NCI-H1694 (cell line): Measurements from ENCODE around the gene PPP2R2D.
"Not testable (repeated sequence)": the region's sequence is repeated elsewhere in the genome, so short reads cannot be mapped to it uniquely, and the experiment has no call there.

ENCODE experiments used
- DNase-seq: peaks from one replicate; lab custom pipeline; 2025; lab: John Stamatoyannopoulos, UW

Gene PPP2R2D

DNA sequence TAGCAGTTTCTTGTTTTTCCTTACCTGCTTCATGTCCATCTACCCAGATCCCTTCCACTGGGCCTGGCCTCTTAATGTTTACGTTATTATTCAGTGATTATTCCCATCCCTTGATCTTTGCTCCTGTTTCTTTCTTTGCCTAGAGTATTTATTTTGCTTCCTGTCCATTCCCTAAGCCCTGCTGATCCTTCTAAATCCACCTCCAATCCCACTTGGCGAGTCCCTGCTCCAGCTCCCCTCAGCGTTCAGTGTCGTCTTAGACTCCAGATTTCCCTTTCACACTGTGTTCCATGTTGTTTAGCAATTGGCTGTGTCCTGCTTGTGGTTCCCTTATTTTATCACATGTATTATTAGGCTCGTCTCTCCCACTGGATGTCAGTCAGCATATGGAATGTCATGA lies 7.3 kb downstream of the PPP2R2D start:
- DNase-seq = no peak

- DNase-seq = no peak
These were observed 8.4 kb downstream of the PPP2R2D start for GRCh38 chr10:131909014-131909808.

GRCh38 chr10:131909929-131910328 lies 9.1 kb downstream of the PPP2R2D start:
- no peak for DNase-seq

- no peak for DNase-seq
These were observed 10.0 kb downstream of the PPP2R2D start for GRCh38 chr10:131910663-131911314.

- no peak for DNase-seq
These were observed 10.6 kb downstream of the PPP2R2D start for GRCh38 chr10:131911451-131911850.

- DNase-seq = no peak
These were observed 11.8 kb downstream of the PPP2R2D start for GRCh38 chr10:131912620-131913019.

- DNase-seq = no peak
These were observed 14.7 kb downstream of the PPP2R2D start for GRCh38 chr10:131915484-131915883.

DNA sequence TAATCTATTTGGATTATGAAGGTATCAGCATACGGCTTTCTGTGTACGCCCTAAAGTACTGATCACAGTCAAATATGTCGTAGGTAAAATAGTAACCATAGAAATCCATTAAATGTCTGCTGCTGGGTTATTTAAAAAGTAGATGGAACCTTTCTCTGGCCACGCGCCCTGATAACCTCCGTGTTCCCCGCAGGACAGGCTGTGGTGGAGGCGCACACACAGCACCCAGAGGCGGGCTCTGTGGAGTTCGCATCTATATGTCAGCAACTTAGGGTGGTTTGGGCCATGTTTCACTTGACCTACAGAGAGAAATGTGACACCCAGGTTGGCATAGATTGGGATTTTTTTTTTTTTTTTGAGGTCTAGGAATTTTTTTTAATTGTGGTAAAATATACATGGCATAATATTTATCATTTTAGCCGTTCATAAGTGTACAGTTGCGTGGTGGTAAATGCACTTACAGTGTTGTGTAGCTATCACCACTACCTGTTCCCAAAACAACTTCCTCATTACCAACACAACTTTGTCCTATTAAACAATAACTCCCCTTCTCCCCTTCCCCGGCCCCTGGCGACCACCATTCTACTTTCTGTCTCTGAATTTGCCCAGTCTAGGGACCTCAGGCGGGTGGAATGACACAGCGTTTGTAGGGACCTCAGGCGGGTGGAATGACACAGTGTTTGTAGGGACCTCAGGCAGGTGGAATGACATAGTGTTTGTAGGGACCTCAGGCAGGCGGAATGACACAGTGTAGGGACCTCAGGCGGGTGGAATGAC lies 15.4 kb downstream of the PPP2R2D start:
- DNase-seq = no peak

DNA sequence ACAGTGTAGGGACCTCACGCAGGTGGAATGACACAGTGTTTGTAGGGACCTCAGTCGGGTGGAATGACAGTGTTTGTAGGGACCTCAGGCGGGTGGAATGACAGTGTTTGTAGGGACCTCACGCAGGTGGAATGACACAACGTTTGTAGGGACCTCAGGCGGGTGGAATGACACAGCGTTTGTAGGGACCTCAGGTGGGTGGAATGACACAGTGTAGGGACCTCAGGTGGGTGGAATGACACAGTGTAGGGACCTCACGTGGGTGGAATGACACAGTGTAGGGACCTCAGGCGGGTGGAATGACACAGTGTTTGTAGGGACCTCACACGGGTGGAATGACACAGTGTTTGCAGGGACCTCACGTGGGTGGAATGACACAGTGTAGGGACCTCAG lies 16.0 kb downstream of the PPP2R2D start:
- not testable (repeated sequence) for DNase-seq

GRCh38 chr10:131917496-131917895 lies 16.7 kb downstream of the PPP2R2D start:
- DNase-seq = not testable (repeated sequence)

- DNase-seq = not testable (repeated sequence)
These were observed 18.7 kb downstream of the PPP2R2D start for GRCh38 chr10:131919461-131919860.

GRCh38 chr10:131920151-131920550 lies 19.3 kb downstream of the PPP2R2D start:
- no peak for DNase-seq

DNA sequence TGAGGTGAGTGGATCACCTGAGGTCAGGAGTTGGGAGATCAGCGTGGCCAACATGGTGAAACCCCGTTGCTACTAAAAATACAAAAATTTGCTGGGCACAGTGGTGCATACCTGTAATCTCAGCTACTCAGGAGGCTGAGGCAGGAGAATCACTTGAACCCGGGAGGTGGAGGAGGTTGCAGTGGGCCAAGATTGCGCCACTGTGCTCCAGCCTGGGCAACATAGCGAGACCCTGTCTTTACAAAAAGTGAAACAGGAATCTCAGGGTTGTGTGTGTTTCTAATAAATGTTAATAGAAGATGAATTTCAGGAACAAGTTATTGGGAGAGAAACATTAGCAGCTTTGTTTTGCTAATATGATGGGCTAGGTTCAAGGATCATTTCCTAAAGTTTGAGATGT lies 19.9 kb downstream of the PPP2R2D start:
- DNase-seq = no peak

GRCh38 chr10:131921184-131921583 lies 20.4 kb downstream of the PPP2R2D start:
- no peak for DNase-seq

GRCh38 chr10:131923038-131923756 lies 22.4 kb downstream of the PPP2R2D start:
- no peak for DNase-seq

DNA sequence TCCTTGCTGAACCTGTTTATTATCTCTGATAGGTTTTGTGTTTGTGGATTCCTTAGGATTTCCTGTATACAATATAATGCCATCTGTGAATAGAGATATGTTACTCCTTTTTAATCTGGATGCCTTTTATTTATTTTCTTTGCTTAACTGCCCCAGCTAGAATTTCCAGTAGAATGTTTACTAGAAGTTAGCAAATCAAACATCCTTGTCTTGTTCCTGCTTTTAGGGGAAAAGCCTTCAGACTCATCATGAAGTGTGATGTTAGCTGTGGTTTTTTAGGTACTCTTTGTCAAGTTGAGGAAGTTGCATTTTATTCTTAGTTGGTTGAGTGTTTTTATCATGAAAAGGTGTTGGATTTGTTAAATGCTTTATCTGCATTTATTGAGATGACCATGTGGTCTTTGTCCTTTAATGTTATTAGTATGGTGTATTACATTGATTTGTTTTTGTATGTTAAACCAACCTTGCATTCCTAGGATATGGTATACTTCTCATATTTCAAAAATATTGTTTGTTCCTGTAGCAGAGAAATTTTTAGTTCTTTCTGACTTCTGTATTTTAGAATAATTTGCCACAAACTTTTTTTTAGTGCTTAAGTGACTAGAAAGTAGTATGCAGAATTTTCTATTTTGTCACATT lies 24.3 kb downstream of the PPP2R2D start:
- DNase-seq = no peak

DNA sequence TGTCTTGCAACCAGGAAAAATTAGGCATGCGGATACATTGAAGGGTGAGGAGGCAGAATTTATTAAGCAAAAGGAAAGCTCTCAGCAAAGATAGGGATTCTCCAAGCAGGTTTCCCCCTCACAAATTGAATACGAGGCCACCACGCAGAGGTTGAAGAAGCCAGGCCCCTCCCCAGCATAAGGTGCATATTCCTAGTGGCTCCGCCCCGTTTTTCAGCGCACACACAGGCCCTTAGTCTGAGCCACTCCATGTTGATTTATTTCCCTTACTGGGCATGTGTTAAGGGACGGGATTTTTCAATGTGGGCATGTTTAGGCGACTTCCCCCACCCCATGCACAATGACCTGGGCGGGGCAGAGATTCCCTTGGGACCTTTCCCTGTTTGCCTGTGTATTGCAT lies 24.9 kb downstream of the PPP2R2D start:
- no peak for DNase-seq

GRCh38 chr10:131926253-131926652 lies 25.4 kb downstream of the PPP2R2D start:
- DNase-seq = no peak

DNA sequence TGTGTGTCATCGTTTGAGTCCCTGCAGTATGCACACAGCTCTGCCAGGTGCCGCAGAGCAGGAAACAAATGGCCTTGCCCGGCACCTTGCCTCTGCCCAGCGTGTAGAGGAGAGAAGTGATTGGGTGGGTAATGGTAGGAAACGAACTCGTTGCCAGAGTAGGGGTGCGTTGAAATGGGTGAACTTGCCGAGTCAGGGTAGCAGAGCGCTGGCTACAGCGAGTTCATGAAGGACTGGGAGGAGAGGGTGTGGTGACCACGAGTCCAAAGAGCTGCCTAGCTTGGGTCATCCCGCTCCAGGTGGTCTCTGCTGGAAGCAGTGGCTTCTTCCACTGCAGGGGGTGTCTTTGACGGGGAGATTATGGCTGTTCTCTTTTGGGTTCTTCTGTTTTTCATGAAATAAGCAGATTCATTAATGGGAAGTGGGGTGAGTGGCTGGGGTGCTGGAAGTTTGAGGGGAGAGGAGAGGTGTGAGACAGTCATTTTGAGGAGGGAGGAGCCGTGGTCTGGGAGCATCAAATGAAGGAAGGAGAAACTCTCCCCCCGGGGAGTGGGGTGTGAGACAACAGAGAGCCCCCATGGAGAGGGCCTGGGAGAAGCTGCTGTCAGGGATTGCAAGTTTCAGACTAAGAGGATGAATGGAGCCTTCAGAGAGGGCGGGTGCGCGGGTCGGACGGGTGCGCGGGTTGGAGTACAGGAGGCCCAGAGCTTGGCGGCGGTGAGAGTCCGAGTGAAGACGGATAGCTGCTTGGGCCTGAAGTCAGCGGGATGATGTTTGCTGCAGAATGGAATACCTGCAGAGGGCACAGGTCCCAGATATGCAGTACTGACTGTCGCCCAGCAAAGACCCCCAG lies 26.2 kb downstream of the PPP2R2D start:
- no peak for DNase-seq

GRCh38 chr10:131928248-131929095 lies 27.7 kb downstream of the PPP2R2D start:
- no peak for DNase-seq
